Psoas muscle (tissue), 8 donors: Measurements from ENCODE around the gene NLRP9. TPM values are rescaled to one million over a fixed set of nuclear protein-coding genes. Genes with fewer than 3 reads are reported as not detected.
A peak's percentile ranks its signal among the peaks of the same experiment; 100 is the strongest.

Source experiments
- ATAC-seq, 4 donors: fragments of 200-7000 bp; cut with Tn5 transposase; one replicate each; pipeline ENCODE4 v1.9.1; 2020; ENCODE audit warnings: moderate library complexity in 3 of 4, mild to moderate bottlenecking in 2 of 4
- DNase-seq, 2 donors: peaks; one replicate each; pipeline ENCODE4 v3.0.0-alpha.2; 2020
- H3K27ac ChIP-seq: fragments of 200-600 bp; one replicate; pipeline ENCODE4 v1.8.0; 2022
- H3K27me3 ChIP-seq, 3 donors: fragments of 200-600 bp in 1 of 3; one replicate each; pipeline versions ENCODE4 v1.6.1 to v1.8.0; 2013 to 2022; ENCODE audit warnings: low read length in 2 of 3, mild to moderate bottlenecking in 2 of 3, moderate library complexity in 1 of 3; ENCODE audit not compliant: insufficient read depth in 3 of 3
- H3K36me3 ChIP-seq, 2 donors: fragments of 200-600 bp in 1 of 2; one replicate each; pipeline versions ENCODE4 v1.6.1 to v1.8.0; 2013 to 2022; ENCODE audit warnings: low read depth in 1 of 2, mild to moderate bottlenecking in 1 of 2, moderate library complexity in 1 of 2; ENCODE audit not compliant: insufficient read depth in 1 of 2
- H3K4me1 ChIP-seq: fragments of 200-600 bp; one replicate; pipeline ENCODE4 v1.8.0; 2022
- H3K4me3 ChIP-seq: fragments of 200-600 bp; one replicate; pipeline ENCODE4 v1.8.0; 2022; ENCODE audit warnings: mild to moderate bottlenecking
- H3K9me3 ChIP-seq: fragments of 200-600 bp; one replicate; pipeline ENCODE4 v1.8.0; 2022
- WGBS, 3 donors: extraction: QIAGEN DNeasy Blood & Tissue Kit; methylation state at CpG; one replicate each; pipeline versions ENCODE4 v1.1.6 to v1.1.7; 2013; 5-methylcytosine and 5-hydroxymethylcytosine counted together
- intact Hi-C, 2 donors: fragments of 100-400 bp; cut with DNase I; formaldehyde crosslinking; loops; one replicate each; pipeline versions ENCODE4 v1.11.0 to v1.14.2; 2022
- polyA plus RNA-seq, 3 donors: library from polyadenylated mRNA; stranded (reverse); fragments of 200-250 nt; gene quantifications; one replicate each; pipeline ENCODE4 v1.2.3, GENCODE V29; 2013
- total RNA-seq, 4 donors: library from RNA; stranded (reverse); fragmentation: NEBNext Ultra II Directional in 2 of 4; extraction: Animal tissue kit (Norgen Biotek cat#: 25700) in 2 of 4; gene quantifications; one replicate each; pipeline versions ENCODE4 v1.2.1 to v1.2.4, GENCODE V29; 2021 to 2023
- TF ChIP-seq, protein P1 (sequence below): fragments of 200-600 bp; IDR thresholded peaks from one replicate; pipeline ENCODE4 v1.8.0; 2022; ENCODE audit warnings: antibody characterized with exemption
- donor health status: healthy with polysubstance abuse.
- donor health status: DM: no; HTN: no; CAD: no; lungs with moderate emphysema.
- donor health status: Bipolar disorder and iron deficiency.
- donor health status: healthy.
- donor health status: DM: yes; HTN: yes; CAD: no.
- donor health status: DM: no; HTN: no; CAD: no.
- donor health status: DM: no; HTN: no; CAD: no.
- donor health status: DM: yes; HTN: yes; CAD: no.

NLRP9 gene
- total and polyA plus RNA-seq, 7 donors, result not detected

GRCh38 chr19:55666343-55667005 lies 71.7 kb downstream of the NLRP9 start:
- H3K27ac ChIP-seq, result no peak overlapping the region
- H3K9me3 ChIP-seq, result no peaks in the 10 kb centered on the region
- H3K27me3 ChIP-seq, result no peaks in the 10 kb centered on the region
- ATAC-seq (no peak), DNase-seq (no peak)
- WGBS, 3 donors, result 78 to 86% (median 81%) methylated on average over 12 of the region's 12 CpGs
- peaks cover 12 to 90% of the 10 kb centered on the region in 2 donors for H3K36me3 ChIP-seq
- no peak overlapping the region for H3K4me3 ChIP-seq
- no peaks in the 10 kb centered on the region for H3K4me1 ChIP-seq
- TF ChIP-seq, protein P1, sequence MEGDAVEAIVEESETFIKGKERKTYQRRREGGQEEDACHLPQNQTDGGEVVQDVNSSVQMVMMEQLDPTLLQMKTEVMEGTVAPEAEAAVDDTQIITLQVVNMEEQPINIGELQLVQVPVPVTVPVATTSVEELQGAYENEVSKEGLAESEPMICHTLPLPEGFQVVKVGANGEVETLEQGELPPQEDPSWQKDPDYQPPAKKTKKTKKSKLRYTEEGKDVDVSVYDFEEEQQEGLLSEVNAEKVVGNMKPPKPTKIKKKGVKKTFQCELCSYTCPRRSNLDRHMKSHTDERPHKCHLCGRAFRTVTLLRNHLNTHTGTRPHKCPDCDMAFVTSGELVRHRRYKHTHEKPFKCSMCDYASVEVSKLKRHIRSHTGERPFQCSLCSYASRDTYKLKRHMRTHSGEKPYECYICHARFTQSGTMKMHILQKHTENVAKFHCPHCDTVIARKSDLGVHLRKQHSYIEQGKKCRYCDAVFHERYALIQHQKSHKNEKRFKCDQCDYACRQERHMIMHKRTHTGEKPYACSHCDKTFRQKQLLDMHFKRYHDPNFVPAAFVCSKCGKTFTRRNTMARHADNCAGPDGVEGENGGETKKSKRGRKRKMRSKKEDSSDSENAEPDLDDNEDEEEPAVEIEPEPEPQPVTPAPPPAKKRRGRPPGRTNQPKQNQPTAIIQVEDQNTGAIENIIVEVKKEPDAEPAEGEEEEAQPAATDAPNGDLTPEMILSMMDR, result no peak
- intact Hi-C loops, result no loop called here

DNA sequence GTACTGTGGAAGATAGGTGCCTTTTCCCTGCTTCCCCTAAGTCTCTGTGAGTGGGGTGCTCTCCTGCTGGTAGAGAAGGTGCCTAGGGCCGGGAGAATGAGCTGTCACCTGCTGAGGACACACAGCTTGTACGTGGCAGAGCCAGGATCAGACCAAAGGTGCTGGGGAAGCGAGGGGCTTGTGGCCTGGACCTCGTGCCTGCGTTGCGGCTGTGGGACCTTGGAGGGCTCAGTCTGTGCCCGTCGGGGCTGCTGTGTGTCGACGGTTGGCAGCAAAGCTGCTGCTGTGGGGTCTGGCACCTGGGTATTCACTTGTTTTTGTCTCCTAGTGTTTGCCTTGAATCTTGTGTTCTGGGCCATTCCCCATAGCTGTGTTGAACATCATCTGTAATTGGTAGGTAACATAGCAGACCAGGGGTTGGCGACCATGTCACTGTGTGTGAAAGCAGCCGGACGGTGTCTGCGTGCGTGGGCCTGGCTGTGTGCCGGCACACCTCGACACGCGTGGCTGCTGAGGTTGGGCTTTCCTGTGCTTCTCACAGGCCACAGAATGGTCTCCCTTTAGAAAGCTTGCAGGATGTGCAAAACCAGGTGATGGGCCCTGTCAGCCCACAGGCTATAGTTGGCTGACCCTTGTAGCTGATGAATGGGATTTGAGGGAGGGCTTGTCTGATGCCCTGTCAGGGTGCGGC lies 74.2 kb downstream of the NLRP9 start:
- DNase-seq (no peak), ATAC-seq (no peak)
- TF ChIP-seq, protein P1, result no peak
- H3K27ac ChIP-seq, result no peak overlapping the region
- peaks cover 9 to 89% of the 10 kb centered on the region in 2 donors for H3K36me3 ChIP-seq
- WGBS, 3 donors, result 86 to 90% (median 88%) methylated on average over 20 of the region's 20 CpGs
- H3K27me3 ChIP-seq, result no peaks in the 10 kb centered on the region
- no peaks in the 10 kb centered on the region for H3K9me3 ChIP-seq
- no peak overlapping the region for H3K4me3 ChIP-seq
- peaks cover 4% of the 10 kb centered on the region for H3K4me1 ChIP-seq
- intact Hi-C loops, result no loop called here

GRCh38 chr19:55661826-55662225 lies 76.4 kb downstream of the NLRP9 start:
- no peaks in the 10 kb centered on the region for H3K27me3 ChIP-seq
- DNase-seq (no peak), ATAC-seq (no peak)
- WGBS, 3 donors, result 70 to 73% (median 72%) methylated on average over 7 of the region's 7 CpGs
- peaks cover 9 to 72% of the 10 kb centered on the region in 2 donors for H3K36me3 ChIP-seq
- no peaks in the 10 kb centered on the region for H3K9me3 ChIP-seq
- no peak overlapping the region for H3K27ac ChIP-seq
- peaks cover 25% of the 10 kb centered on the region for H3K4me1 ChIP-seq
- TF ChIP-seq, protein P1, result no peak
- H3K4me3 ChIP-seq, result no peak overlapping the region
- intact Hi-C loops, result no loop called here

- Histone ChIP-seq H3K4me1 (peaks cover 34% of the 10 kb centered on the region), H3K36me3 (peaks cover 9 to 64% of the 10 kb centered on the region in 2 donors), H3K4me3 (no peak overlapping the region), H3K27ac (no peak overlapping the region), H3K9me3 (no peaks in the 10 kb centered on the region), H3K27me3 (no peaks in the 10 kb centered on the region)
- intact Hi-C loops, result no loop called here
- 49 to 78% (median 61%) methylated on average over 16 of the region's 16 CpGs for WGBS, 3 donors
- ATAC-seq (no peak), DNase-seq (peak in 1 of 2 donors; percentile 44)
- TF ChIP-seq, protein P1, result no peak
Observed at GRCh38 chr19:55660991-55661390, 77.2 kb downstream of the NLRP9 start.
